GM21367 (cell line): ENCODE measurements around the gene FBLN7.
"Not testable (repeated sequence)": the region's sequence is repeated elsewhere in the genome, so short reads cannot be mapped to it uniquely, and the experiment has no call there.

Experiments used
- ATAC-seq: cut with Tn5 transposase; IDR thresholded peaks from one replicate; pipeline ENCODE4 v1.9.1; 2021; ENCODE audit not compliant: unreplicated experiment

Gene FBLN7

DNA sequence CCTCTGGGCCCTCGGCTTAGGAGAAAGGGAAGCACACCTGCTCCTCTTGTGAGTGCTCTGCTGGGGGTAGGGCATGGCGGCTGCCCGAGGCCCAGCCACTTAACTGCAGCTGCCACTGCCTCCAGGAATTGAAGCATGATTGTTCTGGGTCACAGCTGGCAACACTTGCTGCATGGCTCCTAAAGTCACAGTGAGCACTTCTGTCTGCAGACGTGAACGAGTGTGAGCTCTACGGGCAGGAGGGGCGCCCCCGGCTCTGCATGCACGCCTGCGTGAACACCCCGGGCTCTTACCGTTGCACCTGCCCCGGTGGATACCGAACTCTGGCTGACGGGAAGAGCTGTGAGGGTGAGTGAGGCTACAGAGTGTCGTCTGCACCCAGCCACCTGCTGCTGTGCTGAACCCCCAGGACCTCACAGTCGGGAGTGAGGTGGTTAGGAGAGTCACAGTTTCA, 44.4 kb downstream of the FBLN7 start:
- ATAC-seq: no peak

DNA sequence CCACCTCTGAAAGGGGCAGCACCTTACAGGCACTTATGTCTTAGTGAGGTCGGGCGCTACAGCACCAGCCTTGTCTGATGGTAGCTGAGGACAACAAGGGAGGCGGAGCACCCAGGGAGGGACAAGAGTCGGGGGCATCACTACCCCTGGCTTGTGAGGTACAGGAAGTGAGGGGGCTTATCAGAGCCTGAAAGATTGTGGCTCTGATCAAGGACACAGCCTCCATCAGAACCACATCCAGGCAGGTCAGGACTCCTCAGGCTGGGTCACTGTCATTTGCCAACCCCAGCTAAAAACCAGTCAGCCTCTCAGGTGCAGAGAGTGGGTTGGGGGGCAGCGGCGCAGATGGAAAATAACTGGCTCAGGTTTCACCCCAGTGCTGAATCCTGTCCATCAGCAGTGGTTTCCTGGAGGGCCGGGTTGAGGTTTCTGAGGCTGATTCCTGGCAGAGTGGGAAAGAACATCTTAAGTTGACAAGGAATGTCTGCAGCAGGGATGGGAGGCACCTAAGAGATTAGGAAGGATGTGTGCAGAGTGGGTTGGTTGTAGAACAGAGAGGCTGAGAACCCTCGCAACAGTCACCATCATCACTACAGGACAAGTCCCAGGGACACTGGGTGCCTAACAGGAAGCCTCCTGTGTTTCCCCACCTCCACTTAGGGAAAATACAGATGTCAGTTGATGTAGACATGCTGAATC, 45.3 kb downstream of the FBLN7 start:
- ATAC-seq: no peak

DNA sequence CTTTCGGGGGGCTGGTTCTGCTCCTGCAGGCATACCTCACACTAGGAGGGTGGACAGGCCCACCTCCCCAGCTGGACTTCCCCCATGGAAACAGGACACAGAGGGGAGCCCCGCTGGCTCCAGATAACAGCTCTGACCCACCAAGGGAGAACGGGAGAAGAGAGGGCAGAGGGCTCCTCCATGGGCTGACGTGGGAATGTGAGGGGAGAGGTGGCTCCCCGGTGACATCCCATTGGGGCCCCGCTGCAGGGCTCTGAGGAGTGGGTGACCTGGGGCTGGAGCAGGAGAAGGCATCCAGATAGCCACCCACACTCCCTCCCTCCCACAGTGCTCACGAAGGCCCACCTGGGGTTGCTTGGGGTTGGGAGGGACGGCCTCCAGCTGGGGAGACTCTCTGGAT, 45.9 kb downstream of the FBLN7 start:
- ATAC-seq: no peak

GRCh38 chr2:112185131-112185530, 46.9 kb downstream of the FBLN7 start:
- no peak for ATAC-seq

- no peak for ATAC-seq
These were observed 49.0 kb downstream of the FBLN7 start for GRCh38 chr2:112187046-112187715.

DNA sequence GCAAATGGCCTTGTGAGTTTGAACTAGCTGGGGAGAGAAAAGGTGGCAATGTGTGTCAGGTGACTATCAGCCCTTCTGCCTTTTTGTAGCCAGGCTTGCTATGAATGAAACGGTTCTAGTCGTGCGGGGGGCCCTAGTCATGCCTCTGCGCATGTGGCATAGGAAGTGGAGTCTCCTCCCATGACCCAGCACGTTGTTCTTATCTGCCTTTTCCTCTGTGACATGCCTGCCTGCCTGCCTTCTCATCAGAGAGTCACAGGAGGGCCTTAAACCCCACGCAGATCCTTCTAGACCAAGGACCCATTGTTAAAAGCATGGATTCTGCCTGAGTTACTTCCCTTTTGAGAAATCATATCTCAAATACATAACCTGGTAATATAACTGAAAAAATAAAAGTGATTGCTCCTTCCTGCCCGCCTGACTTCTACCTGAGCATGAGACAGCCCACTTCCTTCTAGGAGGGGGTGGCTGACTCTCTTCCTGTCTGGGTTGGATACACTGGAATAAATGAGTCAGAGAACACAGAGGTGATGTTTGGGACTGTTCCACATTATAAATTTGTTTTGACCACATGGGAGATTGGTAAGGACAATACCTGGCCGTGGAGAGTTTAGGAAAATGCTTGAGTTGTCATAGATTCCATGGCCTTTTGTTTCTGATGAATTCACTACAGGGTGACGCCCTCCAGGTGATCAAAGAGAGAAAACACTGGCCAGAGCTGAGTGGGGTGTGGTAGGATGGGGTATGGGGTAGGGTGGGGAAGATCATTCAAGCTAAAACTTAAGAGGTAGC, 49.8 kb downstream of the FBLN7 start:
- ATAC-seq: no peak

DNA sequence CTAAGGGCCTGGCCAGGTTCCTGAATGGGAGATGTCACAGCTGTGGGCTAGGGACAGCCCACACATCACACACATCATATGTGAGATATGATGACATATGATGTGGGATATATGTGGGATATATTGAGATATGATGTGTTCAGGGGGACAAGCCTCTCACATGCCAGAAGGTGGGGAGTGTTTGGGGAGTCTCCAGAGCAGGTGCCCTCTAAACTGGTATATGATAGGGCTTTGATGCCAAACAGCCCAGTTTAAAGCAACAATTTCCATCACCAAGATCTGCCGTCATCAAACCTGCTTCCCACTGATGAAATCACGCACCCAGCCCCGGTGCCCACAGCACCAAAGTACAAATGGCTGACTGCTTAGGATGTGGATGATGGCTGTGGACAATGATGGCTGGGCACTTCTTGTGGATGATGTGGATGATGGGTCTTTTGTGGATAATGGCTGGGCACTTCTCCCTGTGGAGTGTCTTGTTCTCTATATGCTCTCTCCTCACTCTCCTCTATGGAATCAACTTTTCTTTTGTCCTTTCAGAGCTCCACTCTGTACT, 50.9 kb downstream of the FBLN7 start:
- no peak for ATAC-seq

GRCh38 chr2:112194028-112194427, 55.8 kb downstream of the FBLN7 start:
- ATAC-seq: no peak

- ATAC-seq: no peak
These were observed 56.3 kb downstream of the FBLN7 start for GRCh38 chr2:112194482-112194881.

GRCh38 chr2:112195167-112195766, 57.1 kb downstream of the FBLN7 start:
- no peak for ATAC-seq

DNA sequence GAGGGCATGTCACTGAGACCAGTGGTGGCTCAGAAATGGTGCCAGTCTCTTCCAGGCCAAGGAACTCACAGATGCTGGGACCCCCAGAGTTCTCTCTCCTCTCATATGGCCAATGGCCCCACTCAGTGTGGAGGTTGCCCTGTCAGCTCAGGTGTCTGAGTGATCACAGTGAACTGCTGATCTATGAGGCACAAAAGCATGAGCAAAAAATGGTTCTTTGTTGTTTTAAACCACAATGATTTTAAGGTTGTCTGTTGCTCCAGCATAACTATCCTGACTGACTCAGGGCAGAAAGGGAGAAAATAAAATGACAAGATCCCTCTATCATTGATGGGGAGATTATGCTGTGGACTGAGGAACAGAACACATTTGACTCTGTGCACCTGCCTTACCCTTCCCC, 57.8 kb downstream of the FBLN7 start:
- ATAC-seq: no peak

- no peak for ATAC-seq
These were observed 59.7 kb downstream of the FBLN7 start for GRCh38 chr2:112197868-112198267.

DNA sequence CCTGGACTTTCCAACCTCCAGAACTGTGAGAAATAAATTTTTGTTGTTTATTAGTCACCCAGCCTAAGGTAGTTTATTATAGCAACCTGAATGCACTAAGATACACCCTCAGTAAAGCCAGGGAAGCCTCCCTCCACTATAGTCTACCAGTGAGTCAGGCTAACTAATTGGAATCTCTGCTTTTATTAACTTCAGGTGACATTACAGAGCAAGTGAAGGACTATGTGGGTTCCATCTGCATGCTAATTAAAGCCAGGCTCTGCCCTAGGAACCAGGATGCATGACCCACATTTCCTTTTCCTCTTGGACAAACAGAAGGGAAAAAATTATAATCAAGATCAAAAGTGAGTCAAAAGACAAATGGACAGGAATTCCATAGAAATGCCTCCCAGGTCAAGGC, 60.6 kb downstream of the FBLN7 start:
- no peak for ATAC-seq

DNA sequence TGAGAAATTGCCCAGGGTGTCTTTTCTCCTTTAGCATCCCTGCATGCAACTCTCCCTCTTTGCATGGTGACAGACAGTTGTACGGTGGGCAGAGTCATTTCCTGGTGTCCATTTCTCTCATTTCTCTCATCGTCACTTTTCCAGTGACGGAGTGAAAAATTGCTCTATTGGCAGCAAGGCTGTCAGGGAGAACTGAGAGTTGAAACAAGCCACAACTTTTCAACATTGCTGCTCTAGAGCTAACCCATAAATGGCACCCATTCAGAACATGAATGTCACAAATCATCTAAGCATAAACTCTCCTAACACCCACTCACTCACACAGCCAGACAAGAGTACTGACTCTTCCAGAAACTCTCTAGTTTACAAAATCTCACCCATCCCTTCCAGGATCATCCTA, 61.0 kb downstream of the FBLN7 start:
- no peak for ATAC-seq

DNA sequence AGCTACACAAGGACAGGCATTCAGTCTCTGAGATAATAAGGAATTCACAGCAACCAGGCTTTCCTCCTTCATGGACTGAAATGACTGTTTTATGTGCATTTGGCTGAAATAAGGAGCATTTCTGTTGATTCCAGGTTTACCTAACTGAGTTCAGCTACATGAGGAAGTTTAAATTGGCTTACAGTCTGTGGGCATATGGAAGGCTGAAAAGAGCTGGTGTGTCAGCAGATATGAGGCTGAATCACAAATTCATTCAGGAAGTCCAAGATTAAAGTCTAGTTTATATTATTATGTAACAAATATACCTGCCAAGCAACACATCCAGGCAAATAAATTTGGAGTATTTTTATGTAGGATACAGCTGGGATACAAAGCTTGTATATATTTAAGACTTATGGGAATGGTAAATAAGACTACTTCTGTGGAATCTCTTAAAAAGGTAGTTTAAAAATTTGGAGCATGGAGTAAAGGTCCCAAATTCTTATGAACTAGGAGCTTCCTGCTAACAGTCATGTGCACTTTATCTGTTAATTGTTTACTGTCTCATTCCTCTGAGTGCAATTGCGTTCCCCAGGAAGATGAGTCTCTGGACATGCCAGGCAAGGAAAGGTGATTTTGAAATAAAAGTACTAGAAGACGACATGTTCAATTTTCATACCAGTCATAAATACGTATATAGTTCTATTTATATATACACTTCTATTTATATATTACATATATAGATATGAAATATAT, 63.7 kb downstream of the FBLN7 start:
- no peak for ATAC-seq

DNA sequence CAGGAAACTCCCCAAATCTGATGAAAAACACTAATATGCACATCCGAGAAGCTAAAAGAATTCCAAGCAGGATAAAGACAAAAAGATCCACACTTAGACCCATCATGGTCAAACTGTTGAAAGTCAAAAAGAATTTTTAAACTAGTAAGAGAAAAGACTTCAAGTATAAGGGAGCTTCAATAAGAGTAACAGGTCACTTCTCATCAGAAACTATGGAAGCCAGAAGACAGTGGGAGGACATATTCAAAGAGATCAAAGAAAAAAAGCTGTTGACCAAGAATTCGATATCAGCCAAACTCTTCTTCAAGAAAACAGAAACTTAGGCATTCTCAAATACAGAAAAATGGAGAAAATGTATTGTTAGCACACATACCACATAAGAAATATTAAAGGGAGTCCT, 66.2 kb downstream of the FBLN7 start:
- ATAC-seq: no peak

DNA sequence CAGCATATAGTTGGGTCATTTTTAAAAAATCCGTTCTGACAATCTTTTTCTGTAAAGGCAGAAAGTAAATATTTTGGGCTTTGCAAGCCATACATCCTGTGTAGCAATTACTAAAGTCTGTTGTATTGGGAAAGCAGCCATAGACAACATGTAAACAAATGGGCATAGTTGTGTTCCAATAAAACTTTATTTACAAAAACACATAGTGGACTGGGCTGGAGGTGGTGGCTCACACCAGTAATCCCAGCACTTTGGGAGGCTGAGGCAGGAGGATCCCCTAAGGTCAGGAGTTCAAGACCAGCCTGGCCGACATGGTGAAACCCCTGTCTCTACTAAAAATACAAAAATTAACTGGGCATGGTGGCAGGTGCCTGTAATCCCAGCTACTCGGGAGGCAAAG, 69.7 kb downstream of the FBLN7 start:
- not testable (repeated sequence) for ATAC-seq

GRCh38 chr2:112216167-112216566, 78.0 kb downstream of the FBLN7 start:
- no peak for ATAC-seq

DNA sequence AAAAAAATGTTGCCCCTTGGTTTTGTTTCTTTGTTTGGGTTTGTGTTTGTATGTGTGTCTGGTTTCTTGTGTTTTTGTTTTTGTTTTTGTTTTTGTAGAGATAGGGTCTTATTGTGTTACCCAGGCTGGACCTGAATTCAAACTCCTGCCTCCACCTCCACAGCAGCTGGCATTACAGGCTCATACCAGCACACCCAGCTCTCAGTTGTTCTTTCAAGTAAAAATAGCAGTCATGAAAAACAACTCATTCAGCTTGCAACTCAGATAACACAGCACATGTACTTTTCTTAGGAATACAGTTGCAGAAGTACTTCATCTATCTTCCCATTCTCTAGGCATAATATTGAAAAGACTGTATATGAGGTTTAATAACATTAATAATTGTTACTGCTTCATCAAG, 79.7 kb downstream of the FBLN7 start:
- ATAC-seq: no peak

DNA sequence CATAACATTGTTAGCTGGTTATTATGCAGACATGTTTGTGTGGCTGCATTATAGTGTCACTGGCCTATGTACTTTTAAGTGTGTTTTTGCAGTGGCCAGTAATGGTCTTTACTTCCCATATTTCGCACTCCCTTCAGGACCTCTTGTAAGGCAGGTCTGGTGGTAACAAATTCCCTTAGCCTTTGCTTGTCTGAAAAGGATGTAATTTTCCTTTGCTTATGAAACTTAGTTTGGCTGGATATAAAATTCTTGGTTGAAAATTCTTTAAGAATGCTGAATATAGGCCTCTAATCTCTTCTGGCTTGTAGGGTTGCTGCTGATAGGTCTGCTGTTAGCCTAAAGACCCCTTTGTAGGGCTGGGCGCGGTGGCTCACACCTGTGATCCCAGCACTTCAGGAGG, 82.0 kb downstream of the FBLN7 start:
- no peak for ATAC-seq

- no peak for ATAC-seq
These were observed 82.6 kb downstream of the FBLN7 start for GRCh38 chr2:112220831-112221230.
